DND-41 (cell line): ENCODE results near the gene SYNE1.

Experiments
- ATAC-seq: fragments of 200-7000 bp; cut with Tn5 transposase; 3 replicates; pipeline ENCODE4 v1.9.1; 2021; ENCODE audit warnings: low read depth; ENCODE audit not compliant: insufficient read depth
- DNase-seq: peaks from one replicate; pipeline ENCODE4 v3.0.0-alpha.2; 2020
- H2AFZ ChIP-seq: 2 replicates; pipeline ENCODE4 v1.6.0; 2012; ENCODE audit warnings: low read depth, low read length
- H3K27ac ChIP-seq: 2 replicates; pipeline ENCODE4 v1.5.1; 2012; ENCODE audit warnings: low read length, inconsistent platforms
- H3K27me3 ChIP-seq: fragments of 200-600 bp; sonication (generic); 2 replicates; pipeline ENCODE4 v1.6.0; 2012; ENCODE audit warnings: low read length, mild to moderate bottlenecking, inconsistent platforms; ENCODE audit not compliant: insufficient read depth, poor library complexity
- H3K36me3 ChIP-seq: 2 replicates; pipeline ENCODE4 v1.5.1; 2012; ENCODE audit warnings: low read length, inconsistent platforms; ENCODE audit not compliant: insufficient read depth
- H3K4me1 ChIP-seq: 2 replicates; pipeline ENCODE4 v1.5.1; 2012; ENCODE audit warnings: mild to moderate bottlenecking, low read length; ENCODE audit not compliant: insufficient read depth
- H3K4me2 ChIP-seq: 2 replicates; pipeline ENCODE4 v1.6.0; 2012; ENCODE audit warnings: mild to moderate bottlenecking, moderate library complexity, low read length, inconsistent platforms; ENCODE audit not compliant: insufficient read depth
- H3K4me3 ChIP-seq, 2 experiments: fragments of 200-600 bp in 1 of 2; shearing (Covaris generic) in 1 of 2; 2 replicates each; pipeline ENCODE4 v1.5.1; 2012 to 2016; ENCODE audit warnings: inconsistent platforms in 2 of 2, low read length in 2 of 2, mild to moderate bottlenecking in 2 of 2, low read depth in 1 of 2, moderate library complexity in 1 of 2
- H3K79me2 ChIP-seq: 2 replicates; pipeline ENCODE4 v1.6.0; 2012; ENCODE audit warnings: low read length, inconsistent platforms; ENCODE audit not compliant: insufficient read depth
- H3K9ac ChIP-seq: 2 replicates; pipeline ENCODE4 v1.6.0; 2012; ENCODE audit warnings: low read depth, mild to moderate bottlenecking, inconsistent platforms, low read length, moderate library complexity
- H3K9me3 ChIP-seq: 2 replicates; pipeline ENCODE4 v1.5.1; 2012; ENCODE audit warnings: low read length, moderate library complexity, mild to moderate bottlenecking, inconsistent platforms; ENCODE audit not compliant: insufficient read depth, severe bottlenecking
- H4K20me1 ChIP-seq: 2 replicates; pipeline ENCODE4 v1.6.0; 2012; ENCODE audit warnings: low read length; ENCODE audit not compliant: insufficient read depth
- CTCF ChIP-seq: IDR thresholded peaks from 2 replicates; pipeline ENCODE4 v1.5.1; 2012; ENCODE audit warnings: borderline replicate concordance, low read length, moderate library complexity, mild to moderate bottlenecking; ENCODE audit not compliant: poor library complexity, severe bottlenecking; ENCODE audit errors: extremely low read depth
- EZH2 ChIP-seq: IDR thresholded peaks from 3 replicates; pipeline ENCODE4 v1.6.1; 2012; ENCODE audit warnings: borderline replicate concordance, low read depth, mild to moderate bottlenecking, moderate library complexity, low read length, inconsistent platforms; ENCODE audit not compliant: severe bottlenecking

SYNE1 gene

DNA sequence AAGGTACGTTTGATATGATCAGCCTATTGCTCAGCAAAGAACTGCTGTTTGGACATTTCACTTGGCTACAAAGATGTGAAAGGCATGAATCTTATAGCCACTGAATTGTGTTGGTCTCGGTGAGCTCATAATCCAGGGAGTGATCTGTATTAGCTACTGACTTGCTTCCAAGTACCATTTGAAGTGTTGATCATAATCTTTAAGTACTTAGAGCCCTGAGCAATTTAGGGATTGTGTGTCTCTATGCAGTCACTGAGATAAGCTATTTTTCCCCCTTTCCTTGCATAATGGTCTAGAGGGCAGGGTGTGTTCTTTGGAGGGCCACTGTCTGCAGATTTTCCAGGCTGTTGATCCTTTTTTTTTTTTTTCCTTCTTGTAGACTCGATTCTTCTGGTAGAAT, 436.0 kb downstream of the SYNE1 start:
- no peaks in the 10 kb centered on the region for H3K79me2 ChIP-seq
- no peaks in the 10 kb centered on the region for H4K20me1 ChIP-seq

DNA sequence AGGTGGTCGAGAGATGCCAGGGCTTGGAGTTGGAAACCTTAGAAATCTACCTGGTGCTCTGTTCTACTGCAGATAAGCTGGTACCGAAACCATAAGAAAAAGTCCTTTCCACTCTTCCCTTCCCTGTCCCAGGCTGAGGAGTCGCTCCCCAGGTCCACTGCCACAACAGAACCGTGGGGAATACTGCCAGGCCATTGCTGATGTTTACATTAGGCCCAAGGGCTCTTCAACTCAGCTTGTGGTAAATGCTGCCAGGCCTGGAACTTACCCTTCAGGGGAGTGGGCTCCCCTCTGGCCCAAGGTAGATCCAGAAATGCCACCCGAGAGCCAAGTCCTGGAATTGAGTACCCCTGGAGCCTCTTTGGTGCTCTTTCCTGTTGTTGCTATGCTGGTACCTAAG, 441.3 kb downstream of the SYNE1 start:
- peaks cover 21% of the 10 kb centered on the region for H3K36me3 ChIP-seq
- H2AFZ ChIP-seq = no peak overlapping the region
- peaks cover 7% of the 10 kb centered on the region for H3K9me3 ChIP-seq
- H3K27me3 ChIP-seq = no peaks in the 10 kb centered on the region
- H3K4me3 ChIP-seq = no peak overlapping the region
- no peaks in the 10 kb centered on the region for H3K79me2 ChIP-seq
- DNase-seq (no peak), ATAC-seq (no peak)
- H3K4me1 ChIP-seq = no peaks in the 10 kb centered on the region
- H3K4me2 ChIP-seq = no peak overlapping the region
- no peak overlapping the region for H3K27ac ChIP-seq
- no peaks in the 10 kb centered on the region for H4K20me1 ChIP-seq
- no peak overlapping the region for H3K9ac ChIP-seq
- TF ChIP-seq CTCF (no peak), EZH2 (no peak)

More for the DNA sequence above, 436.0 kb downstream of the SYNE1 start:
- no peak overlapping the region for H3K4me3 ChIP-seq
- no peak overlapping the region for H2AFZ ChIP-seq
- no peak overlapping the region for H3K9ac ChIP-seq
- ATAC-seq (no peak), DNase-seq (no peak)
- H3K4me2 ChIP-seq = no peak overlapping the region
- no peaks in the 10 kb centered on the region for H3K27me3 ChIP-seq
- no peak for TF ChIP-seq CTCF
- no peaks in the 10 kb centered on the region for H3K9me3 ChIP-seq
- H3K27ac ChIP-seq = no peak overlapping the region
- H3K4me1 ChIP-seq = no peaks in the 10 kb centered on the region
- H3K36me3 ChIP-seq = peaks cover 34% of the 10 kb centered on the region

GRCh38 chr6:152189736-152190135, 447.4 kb downstream of the SYNE1 start:
- H3K4me1 ChIP-seq = peaks cover 15% of the 10 kb centered on the region
- no peak overlapping the region for H3K4me3 ChIP-seq
- no peak for ATAC-seq
- H4K20me1 ChIP-seq = no peaks in the 10 kb centered on the region
- no peaks in the 10 kb centered on the region for H3K79me2 ChIP-seq
- no peaks in the 10 kb centered on the region for H3K27me3 ChIP-seq
- H3K4me2 ChIP-seq = no peak overlapping the region
- no peak overlapping the region for H2AFZ ChIP-seq
- DNase-seq = no peak
- no peak overlapping the region for H3K9ac ChIP-seq
- no peak overlapping the region for H3K27ac ChIP-seq
- H3K36me3 ChIP-seq = no peaks in the 10 kb centered on the region
- H3K9me3 ChIP-seq = no peaks in the 10 kb centered on the region
- TF ChIP-seq CTCF (no peak), EZH2 (no peak)

GRCh38 chr6:152188011-152188410, 449.2 kb downstream of the SYNE1 start:
- DNase-seq (no peak), ATAC-seq (no peak)
- no peak overlapping the region for H3K9ac ChIP-seq
- no peak overlapping the region for H2AFZ ChIP-seq
- no peak overlapping the region for H3K4me2 ChIP-seq
- no peaks in the 10 kb centered on the region for H4K20me1 ChIP-seq
- H3K9me3 ChIP-seq = no peaks in the 10 kb centered on the region
- TF ChIP-seq EZH2 (no peak), CTCF (no peak)
- no peaks in the 10 kb centered on the region for H3K36me3 ChIP-seq
- no peak overlapping the region for H3K27ac ChIP-seq
- H3K79me2 ChIP-seq = no peaks in the 10 kb centered on the region
- H3K4me3 ChIP-seq = no peak overlapping the region
- H3K27me3 ChIP-seq = no peaks in the 10 kb centered on the region
- peaks cover 30% of the 10 kb centered on the region for H3K4me1 ChIP-seq
